Activated gamma-delta T cell treated with Interleukin-2 at 50 U/mL for 16 hours (primary cell): Measurements from ENCODE around the gene PGGHG.
"Not testable (repeated sequence)": the region's sequence is repeated elsewhere in the genome, so short reads cannot be mapped to it uniquely, and the experiment has no call there.

Source experiments
- DNase-seq: peaks from one replicate; pipeline ENCODE4 v3.0.0-alpha.2; 2020

The PGGHG gene

GRCh38 chr11:332651-333480, 43.9 kb downstream of the PGGHG start:
- no peak for DNase-seq

- not testable (repeated sequence) for DNase-seq
Observed at GRCh38 chr11:333616-334263, 44.8 kb downstream of the PGGHG start.

GRCh38 chr11:334264-334994, 45.5 kb downstream of the PGGHG start:
- DNase-seq = no peak

- DNase-seq = no peak
Observed at GRCh38 chr11:335779-336658, 47.1 kb downstream of the PGGHG start.

GRCh38 chr11:336659-337198, 47.8 kb downstream of the PGGHG start:
- no peak for DNase-seq

GRCh38 chr11:337711-338110, 48.8 kb downstream of the PGGHG start:
- no peak for DNase-seq

GRCh38 chr11:339963-340362, 51.0 kb downstream of the PGGHG start:
- DNase-seq = no peak

- DNase-seq = no peak
Observed at GRCh38 chr11:340539-341512, 51.9 kb downstream of the PGGHG start.

- no peak for DNase-seq
Observed at GRCh38 chr11:342328-342727, 53.4 kb downstream of the PGGHG start.

- DNase-seq = no peak
Observed at GRCh38 chr11:344836-345578, 56.1 kb downstream of the PGGHG start.
